COLO668 (cell line): Measurements from ENCODE around the gene NUBP2.
"Not testable (repeated sequence)": the region's sequence is repeated elsewhere in the genome, so short reads cannot be mapped to it uniquely, and the experiment has no call there.

Source experiments
- DNase-seq: peaks from one replicate; lab custom pipeline; 2025; ENCODE audit not compliant: unreplicated experiment; lab: John Stamatoyannopoulos, UW

The NUBP2 gene

GRCh38 chr16:1784977-1785845 is 2.5 kb downstream of the NUBP2 start:
- DNase-seq = no peak

- no peak for DNase-seq
These were observed 3.0 kb downstream of the NUBP2 start for GRCh38 chr16:1785846-1786170.

GRCh38 chr16:1786242-1787055 is 3.7 kb downstream of the NUBP2 start:
- no peak for DNase-seq

- no peak for DNase-seq
These were observed 4.2 kb downstream of the NUBP2 start for GRCh38 chr16:1787056-1787321.

- no peak for DNase-seq
These were observed 4.7 kb downstream of the NUBP2 start for GRCh38 chr16:1787322-1788094.

- DNase-seq = no peak
These were observed 5.4 kb downstream of the NUBP2 start for GRCh38 chr16:1788095-1788707.

- no peak for DNase-seq
These were observed 5.9 kb downstream of the NUBP2 start for GRCh38 chr16:1788708-1789100.

GRCh38 chr16:1789643-1790045 is 6.9 kb downstream of the NUBP2 start:
- no peak for DNase-seq

GRCh38 chr16:1790261-1790610 is 7.5 kb downstream of the NUBP2 start:
- no peak for DNase-seq

GRCh38 chr16:1790611-1791255 is 8.0 kb downstream of the NUBP2 start:
- DNase-seq = no peak

- DNase-seq = no peak
These were observed 8.6 kb downstream of the NUBP2 start for GRCh38 chr16:1791256-1791942.

- no peak for DNase-seq
These were observed 9.4 kb downstream of the NUBP2 start for GRCh38 chr16:1791943-1792812.

- no peak for DNase-seq
These were observed 10.2 kb downstream of the NUBP2 start for GRCh38 chr16:1792836-1793577.

GRCh38 chr16:1793578-1794220 is 10.9 kb downstream of the NUBP2 start, which contains the start of gene IGFALS:
IGFALS (minus strand) TSS chr16:1793705; CDS start chr16:1793652, 53 bp downstream.
- peak; percentile 52 for DNase-seq

GRCh38 chr16:1794221-1794871 is 11.6 kb downstream of the NUBP2 start:
- peak; percentile 86 for DNase-seq

GRCh38 chr16:1794908-1795666 is 12.3 kb downstream of the NUBP2 start:
- DNase-seq = no peak

- not testable (repeated sequence) for DNase-seq
These were observed 16.5 kb downstream of the NUBP2 start for GRCh38 chr16:1799263-1799662.
